Cardiac muscle cell (in vitro differentiated cells and primary cell): Measurements from ENCODE around the gene CKMT2. TPM values are rescaled to one million over a fixed set of nuclear protein-coding genes. Genes with fewer than 3 reads are reported as not detected.
A peak's percentile ranks its signal among the peaks of the same experiment; 100 is the strongest.

ENCODE experiments used
- DNase-seq, 2 donors: peaks; one replicate each; pipeline versions ENCODE4 v3.0.0 to v3.0.0-alpha.2; 2010 to 2017; ENCODE audit warnings: low read depth in 1 of 2, low spot score in 1 of 2
- H3K27ac ChIP-seq: fragments of 200-600 bp; sonication (generic); 2 replicates; pipeline ENCODE4 v1.5.1; 2016
- H3K27me3 ChIP-seq: fragments of 200-600 bp; sonication (generic); 2 replicates; pipeline ENCODE4 v1.6.0; 2016; ENCODE audit warnings: control low read depth
- H3K36me3 ChIP-seq: fragments of 200-600 bp; sonication (generic); 2 replicates; pipeline ENCODE4 v1.5.1; 2016; ENCODE audit warnings: control low read depth
- H3K4me1 ChIP-seq: fragments of 200-600 bp; sonication (generic); 2 replicates; pipeline ENCODE4 v1.8.1; 2017; ENCODE audit warnings: low read depth, mild to moderate bottlenecking, mixed run types
- H3K4me3 ChIP-seq: fragments of 200-600 bp; sonication (generic); 2 replicates; pipeline ENCODE4 v1.5.1; 2016; ENCODE audit warnings: mild to moderate bottlenecking
- H3K9me3 ChIP-seq: fragments of 200-600 bp; sonication (generic); 2 replicates; pipeline ENCODE4 v1.5.1; 2017; ENCODE audit warnings: low read depth, mild to moderate bottlenecking, control low read depth
- polyA plus RNA-seq: library from polyadenylated mRNA; unstranded; fragments of >200 nt; fragmentation: Nextera tagmentation; extraction: Ambion mirVana; gene quantifications from 2 replicates; pipeline ENCODE4 v1.2.1, GENCODE V29; 2016
- total RNA-seq: library from RNA; depleted of rRNA; stranded (reverse); fragments of >200 nt; gene quantifications from 2 replicates; pipeline ENCODE4 v1.2.3, GENCODE V29; 2016
- TF ChIP-seq, protein P1 (sequence below): IDR thresholded peaks from 2 replicates; pipeline ENCODE4 v1.5.1; 2012; ENCODE audit warnings: low read depth, mild to moderate bottlenecking, low read length

The CKMT2 gene
- total RNA-seq: 37.1 and 83.5 TPM in 2 replicates
- polyA plus RNA-seq: 25.8 and 62.6 TPM in 2 replicates

GRCh38 chr5:81233080-81233634, at the start of gene CKMT2:
TSS of gene CKMT2 (plus strand) at chr5:81233322. CDS start at chr5:81251133, 17,811 bp downstream.
- Histone ChIP-seq H3K27ac (peak within 1 kb of the TSS; percentile 94), H3K36me3 (no peaks in the 10 kb centered on the region), H3K27me3 (no peaks in the 10 kb centered on the region), H3K4me1 (peaks cover 51% of the 10 kb centered on the region), H3K9me3 (no peaks in the 10 kb centered on the region), H3K4me3 (peak within 1 kb of the TSS; percentile 22)
- peak; percentile 74 to 87 for DNase-seq
- TF ChIP-seq, protein P1, sequence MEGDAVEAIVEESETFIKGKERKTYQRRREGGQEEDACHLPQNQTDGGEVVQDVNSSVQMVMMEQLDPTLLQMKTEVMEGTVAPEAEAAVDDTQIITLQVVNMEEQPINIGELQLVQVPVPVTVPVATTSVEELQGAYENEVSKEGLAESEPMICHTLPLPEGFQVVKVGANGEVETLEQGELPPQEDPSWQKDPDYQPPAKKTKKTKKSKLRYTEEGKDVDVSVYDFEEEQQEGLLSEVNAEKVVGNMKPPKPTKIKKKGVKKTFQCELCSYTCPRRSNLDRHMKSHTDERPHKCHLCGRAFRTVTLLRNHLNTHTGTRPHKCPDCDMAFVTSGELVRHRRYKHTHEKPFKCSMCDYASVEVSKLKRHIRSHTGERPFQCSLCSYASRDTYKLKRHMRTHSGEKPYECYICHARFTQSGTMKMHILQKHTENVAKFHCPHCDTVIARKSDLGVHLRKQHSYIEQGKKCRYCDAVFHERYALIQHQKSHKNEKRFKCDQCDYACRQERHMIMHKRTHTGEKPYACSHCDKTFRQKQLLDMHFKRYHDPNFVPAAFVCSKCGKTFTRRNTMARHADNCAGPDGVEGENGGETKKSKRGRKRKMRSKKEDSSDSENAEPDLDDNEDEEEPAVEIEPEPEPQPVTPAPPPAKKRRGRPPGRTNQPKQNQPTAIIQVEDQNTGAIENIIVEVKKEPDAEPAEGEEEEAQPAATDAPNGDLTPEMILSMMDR: no peak

- H3K9me3 ChIP-seq: no peaks in the 10 kb centered on the region
- TF ChIP-seq, protein P1: no peak
- H3K27me3 ChIP-seq: no peaks in the 10 kb centered on the region
- H3K36me3 ChIP-seq: no peaks in the 10 kb centered on the region
- H3K4me1 ChIP-seq: peaks cover 11% of the 10 kb centered on the region
- no peak overlapping the region for H3K4me3 ChIP-seq
- no peak for DNase-seq
- H3K27ac ChIP-seq: peak overlapping the region; percentile 42
Measured at GRCh38 chr5:81183811-81184748, 49.0 kb upstream of the CKMT2 start.

DNA sequence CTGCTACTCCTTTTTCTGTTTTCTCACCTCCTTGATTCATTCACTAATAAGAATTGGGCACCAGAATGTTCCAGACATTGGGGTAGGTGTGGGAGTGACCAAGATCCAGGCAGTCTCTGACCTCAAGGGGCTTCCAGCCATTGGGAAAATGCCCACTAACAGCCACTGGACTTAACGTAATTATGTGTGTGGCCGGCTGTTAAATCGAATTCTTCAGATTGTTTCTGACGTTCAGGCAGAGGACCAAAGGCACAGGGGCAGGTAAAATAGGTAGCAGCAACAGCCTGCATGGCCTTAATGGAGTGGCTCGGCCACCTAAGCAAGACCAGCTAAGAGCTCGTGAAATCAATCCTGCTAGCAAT, 48.4 kb upstream of the CKMT2 start:
- peaks cover 15% of the 10 kb centered on the region for H3K4me1 ChIP-seq
- DNase-seq: no peak
- H3K4me3 ChIP-seq: no peak overlapping the region
- no peaks in the 10 kb centered on the region for H3K9me3 ChIP-seq
- TF ChIP-seq, protein P1: no peak
- no peaks in the 10 kb centered on the region for H3K36me3 ChIP-seq
- peak overlapping the region; percentile 42 for H3K27ac ChIP-seq
- no peaks in the 10 kb centered on the region for H3K27me3 ChIP-seq

DNA sequence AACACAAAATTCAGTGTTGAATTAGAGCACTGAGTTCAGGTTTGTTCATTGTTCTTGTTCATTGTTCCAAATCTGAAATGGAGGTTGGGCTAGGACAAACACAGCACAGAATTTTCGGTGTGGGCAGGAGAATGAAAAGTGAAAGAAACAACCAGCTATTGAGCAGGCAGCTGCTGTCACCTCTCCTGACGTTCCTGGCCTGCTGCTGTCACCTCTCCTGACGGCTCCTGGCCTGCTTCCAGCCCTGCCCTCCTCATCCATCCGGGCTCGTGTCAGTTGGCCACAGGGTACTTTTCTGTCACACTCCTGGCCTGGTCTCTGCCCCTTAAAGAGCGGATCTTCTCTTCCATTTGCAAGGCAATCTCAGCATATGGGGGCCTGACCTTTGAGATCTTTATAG, 45.2 kb upstream of the CKMT2 start:
- peak in 1 of 2 donors; percentile 68 for DNase-seq
- Histone ChIP-seq H3K36me3 (no peaks in the 10 kb centered on the region), H3K27me3 (no peaks in the 10 kb centered on the region), H3K4me1 (peaks cover 21% of the 10 kb centered on the region), H3K4me3 (no peak overlapping the region), H3K27ac (peak overlapping the region; percentile 40), H3K9me3 (no peaks in the 10 kb centered on the region)
- TF ChIP-seq, protein P1: no peak

GRCh38 chr5:81188962-81189361, 44.2 kb upstream of the CKMT2 start:
- peak overlapping the region; percentile 8 for H3K27ac ChIP-seq
- no peaks in the 10 kb centered on the region for H3K36me3 ChIP-seq
- no peak for DNase-seq
- TF ChIP-seq, protein P1: no peak
- peaks cover 21% of the 10 kb centered on the region for H3K4me1 ChIP-seq
- H3K27me3 ChIP-seq: no peaks in the 10 kb centered on the region
- H3K4me3 ChIP-seq: no peak overlapping the region
- H3K9me3 ChIP-seq: no peaks in the 10 kb centered on the region
